Measurements from ENCODE around the gene NGEF. TPM values are rescaled to one million over a fixed set of nuclear protein-coding genes. Genes with fewer than 3 reads are reported as not detected.
"Not testable (repeated sequence)": the region's sequence is repeated elsewhere in the genome, so short reads cannot be mapped to it uniquely, and the experiment has no call there.

The NGEF gene
- total and polyA plus RNA-seq, 8 donors: 2.6 to 30.9 (median 5.9) TPM

DNA sequence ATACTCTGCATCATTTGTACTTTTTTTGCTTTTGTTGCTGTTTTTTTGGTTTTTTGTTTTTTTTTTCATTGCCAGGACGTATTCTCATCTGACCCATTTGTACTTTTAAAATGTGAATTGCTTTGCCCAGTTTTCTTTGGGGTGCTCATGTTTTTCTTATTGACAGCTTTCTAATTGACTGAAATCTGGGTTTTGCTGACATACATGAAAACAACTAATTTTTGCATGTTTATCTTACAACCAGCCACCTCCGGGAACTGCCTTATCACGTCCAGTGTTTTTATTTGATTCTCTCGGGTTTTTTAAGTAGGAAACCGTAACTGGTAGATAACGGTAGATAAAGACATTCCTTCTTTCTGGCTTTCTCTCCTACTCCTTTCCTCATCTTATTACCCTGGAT, 104.4 kb downstream of the NGEF start:
- 31 to 52% (median 37%) methylated on average over 6 of the region's 6 CpGs for WGBS, 5 donors
- peaks cover 0 to 12% (median 0%) of the 10 kb centered on the region in 3 donors for H3K27me3 ChIP-seq
- TF ChIP-seq POLR2AphosphoS5 (IDR thresholded peaks at IDR 0.05): no peak
- TF ChIP-seq, protein P1, sequence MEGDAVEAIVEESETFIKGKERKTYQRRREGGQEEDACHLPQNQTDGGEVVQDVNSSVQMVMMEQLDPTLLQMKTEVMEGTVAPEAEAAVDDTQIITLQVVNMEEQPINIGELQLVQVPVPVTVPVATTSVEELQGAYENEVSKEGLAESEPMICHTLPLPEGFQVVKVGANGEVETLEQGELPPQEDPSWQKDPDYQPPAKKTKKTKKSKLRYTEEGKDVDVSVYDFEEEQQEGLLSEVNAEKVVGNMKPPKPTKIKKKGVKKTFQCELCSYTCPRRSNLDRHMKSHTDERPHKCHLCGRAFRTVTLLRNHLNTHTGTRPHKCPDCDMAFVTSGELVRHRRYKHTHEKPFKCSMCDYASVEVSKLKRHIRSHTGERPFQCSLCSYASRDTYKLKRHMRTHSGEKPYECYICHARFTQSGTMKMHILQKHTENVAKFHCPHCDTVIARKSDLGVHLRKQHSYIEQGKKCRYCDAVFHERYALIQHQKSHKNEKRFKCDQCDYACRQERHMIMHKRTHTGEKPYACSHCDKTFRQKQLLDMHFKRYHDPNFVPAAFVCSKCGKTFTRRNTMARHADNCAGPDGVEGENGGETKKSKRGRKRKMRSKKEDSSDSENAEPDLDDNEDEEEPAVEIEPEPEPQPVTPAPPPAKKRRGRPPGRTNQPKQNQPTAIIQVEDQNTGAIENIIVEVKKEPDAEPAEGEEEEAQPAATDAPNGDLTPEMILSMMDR (IDR thresholded peaks at IDR 0.05): no peak
- TF ChIP-seq EP300 (IDR thresholded peaks at IDR 0.05): no peak
- TF ChIP-seq POLR2A (IDR thresholded peaks at IDR 0.05): no peak
- H3K36me3 ChIP-seq: no peaks in the 10 kb centered on the region
- H3K4me3 ChIP-seq: no peak overlapping the region
- intact Hi-C loops (cut with DNase I; ENCODE audit: low total_unique reads): no loop called here
- DNase-seq: no peak
- H3K27ac ChIP-seq: no peak overlapping the region
- H3K9me3 ChIP-seq: peaks cover 0 to 20% (median 10%) of the 10 kb centered on the region in 4 donors
- H3K4me1 ChIP-seq: no peaks in the 10 kb centered on the region

DNA sequence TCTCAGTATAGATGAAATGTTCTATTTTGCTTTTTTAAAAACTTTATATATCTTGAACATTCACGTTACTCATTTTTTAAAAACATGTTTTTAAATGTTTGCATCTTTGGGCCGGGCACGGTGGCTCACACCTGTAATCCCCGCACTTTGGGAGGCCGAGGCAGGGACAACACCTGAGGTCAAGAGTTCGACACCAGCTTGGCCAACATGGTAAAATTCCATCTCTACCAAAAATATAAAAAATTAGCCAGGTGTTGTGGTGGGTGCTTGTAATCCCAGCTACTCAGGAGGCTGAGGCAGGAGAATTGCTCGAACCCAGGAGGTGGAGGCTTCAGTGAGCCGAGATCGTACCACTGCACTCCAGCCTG, 105.4 kb downstream of the NGEF start:
- 93 to 97% (median 95%) methylated on average over 9 of the region's 9 CpGs for WGBS, 5 donors

DNA sequence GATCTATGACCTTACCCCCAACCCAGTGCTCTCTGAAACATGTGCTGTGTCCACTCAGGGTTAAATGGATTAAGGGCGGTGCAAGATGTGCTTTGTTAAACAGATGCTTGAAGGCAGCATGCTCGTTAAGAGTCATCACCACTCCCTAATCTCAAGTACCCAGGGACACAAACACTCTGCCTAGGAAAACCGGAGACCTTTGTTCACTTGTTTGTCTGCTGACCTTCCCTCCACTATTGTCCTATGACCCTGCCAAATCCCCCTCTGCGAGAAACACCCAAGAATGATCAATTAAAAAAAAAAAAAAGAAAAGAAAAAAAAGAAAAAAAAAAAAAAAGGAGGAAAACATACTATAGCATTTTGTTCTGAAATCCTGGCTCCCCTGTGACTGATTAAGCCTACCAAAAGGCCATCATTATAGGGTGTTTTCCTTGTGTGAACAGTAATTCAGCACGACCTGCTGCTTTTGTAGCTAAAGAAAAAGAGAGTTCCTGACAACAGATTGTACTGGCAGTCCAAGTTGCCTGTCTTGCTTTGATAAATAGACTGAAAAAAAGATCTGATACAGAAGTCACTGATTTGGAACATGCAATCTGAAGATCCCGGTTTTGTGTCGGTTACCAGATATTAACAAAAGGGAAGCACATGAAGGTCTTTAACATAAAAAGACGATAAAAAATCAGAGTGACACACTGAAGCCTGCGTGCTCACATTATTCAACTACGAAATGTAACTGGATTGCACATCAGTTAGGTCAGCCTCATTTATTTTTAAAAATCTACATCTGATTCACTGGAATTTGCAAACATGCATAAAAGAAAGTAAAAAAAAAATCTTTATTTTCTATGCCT, 106.0 kb downstream of the NGEF start:
- H3K4me1 ChIP-seq; H3K36me3 ChIP-seq; H3K27ac ChIP-seq; intact Hi-C loops (cut with DNase I; ENCODE audit: low total_unique reads); H3K4me3 ChIP-seq; DNase-seq: not testable (repeated sequence)
- 68 to 75% (median 71%) methylated on average over 6 to 9 of the region's 10 CpGs for WGBS, 5 donors
- peaks cover 0 to 17% (median 0%) of the 10 kb centered on the region in 3 donors for H3K27me3 ChIP-seq
- peaks cover 0 to 15% (median 8%) of the 10 kb centered on the region in 4 donors for H3K9me3 ChIP-seq

More for the DNA sequence above, 105.4 kb downstream of the NGEF start:
- peaks cover 0 to 20% (median 10%) of the 10 kb centered on the region in 4 donors for H3K9me3 ChIP-seq
- peak in 1 of 2 donors; percentile 17 for DNase-seq
- peaks cover 0 to 12% (median 0%) of the 10 kb centered on the region in 3 donors for H3K27me3 ChIP-seq
- H3K27ac ChIP-seq; H3K36me3 ChIP-seq; intact Hi-C loops (cut with DNase I; ENCODE audit: low total_unique reads); H3K4me1 ChIP-seq; H3K4me3 ChIP-seq: not testable (repeated sequence)

DNA sequence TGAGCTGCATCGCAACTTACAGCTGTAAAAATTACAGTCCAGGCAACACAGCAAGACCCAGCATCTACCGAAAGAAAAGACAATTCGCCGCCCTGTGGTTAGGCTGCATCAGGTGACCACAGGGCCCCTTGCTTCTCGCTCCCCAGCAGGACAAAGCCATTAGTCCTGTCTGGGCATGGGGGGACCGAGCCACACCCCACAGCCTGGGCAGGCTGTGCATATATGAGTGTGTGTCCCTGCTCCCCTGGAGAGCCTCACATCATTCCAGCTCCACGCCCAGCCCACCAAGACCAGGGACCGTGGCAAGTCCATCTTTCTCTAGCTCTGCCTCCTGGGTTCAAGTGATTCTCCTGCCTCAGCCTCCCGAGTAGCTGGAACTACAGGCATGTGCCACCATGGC, 109.1 kb downstream of the NGEF start:
- H3K4me1 ChIP-seq: no peaks in the 10 kb centered on the region
- TF ChIP-seq POLR2A (IDR thresholded peaks at IDR 0.05) (no peak), POLR2AphosphoS5 (IDR thresholded peaks at IDR 0.05) (no peak), EP300 (IDR thresholded peaks at IDR 0.05) (no peak)
- TF ChIP-seq, protein P1 (IDR thresholded peaks at IDR 0.05): no peak
- H3K9me3 ChIP-seq: no peaks in the 10 kb centered on the region
- peaks cover 0 to 14% (median 0%) of the 10 kb centered on the region in 3 donors for H3K27me3 ChIP-seq
- H3K36me3 ChIP-seq: no peaks in the 10 kb centered on the region
- DNase-seq: peak in 1 of 2 donors; percentile 8
- H3K4me3 ChIP-seq: no peak overlapping the region
- WGBS, 5 donors: 78 to 97% (median 83%) methylated on average over 8 to 9 of the region's 9 CpGs
- no peak overlapping the region for H3K27ac ChIP-seq
- intact Hi-C loops (cut with DNase I; ENCODE audit: low total_unique reads): no loop called here

DNA sequence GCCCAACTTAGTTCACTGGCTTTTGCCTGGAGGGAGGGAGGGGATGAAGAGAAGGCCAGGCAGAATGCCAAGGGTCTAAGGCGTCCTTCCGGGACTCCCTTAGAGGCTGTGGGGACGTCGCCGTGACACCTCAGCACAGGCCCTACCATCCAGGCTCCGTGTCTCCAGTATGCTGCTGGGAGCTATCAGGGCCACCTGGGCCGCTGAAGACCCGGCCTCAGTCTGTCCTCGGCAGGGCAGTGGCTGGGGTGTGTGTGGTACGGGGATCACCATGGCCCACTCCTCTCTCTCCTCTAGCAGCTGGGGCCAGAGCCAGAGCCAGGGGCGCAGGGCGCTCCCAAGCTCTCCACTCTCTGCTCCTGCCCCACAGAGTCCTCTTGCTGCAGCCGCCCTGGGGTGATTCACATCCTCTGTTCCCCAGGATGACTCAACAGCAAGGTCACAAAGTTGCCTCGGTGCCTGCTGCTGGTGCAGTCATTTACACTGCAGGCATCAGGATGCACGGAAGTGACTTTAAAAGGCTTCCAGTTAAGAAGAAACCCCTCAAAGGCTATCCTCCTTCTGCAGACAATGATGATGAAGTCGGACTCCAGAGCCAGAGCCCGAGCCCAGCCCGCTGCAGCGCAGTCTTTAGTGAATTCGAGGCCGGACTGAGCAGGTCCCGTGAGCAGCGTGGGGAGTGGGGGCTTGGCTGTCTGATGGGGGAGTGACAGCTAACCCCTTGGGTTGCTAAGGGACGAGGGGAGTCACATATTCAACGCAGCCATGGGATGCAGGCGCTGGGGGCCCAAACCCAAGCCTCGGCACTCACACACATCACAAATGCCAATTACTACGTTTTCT, 111.1 kb downstream of the NGEF start:
- no peaks in the 10 kb centered on the region for H3K9me3 ChIP-seq
- 78 to 85% (median 82%) methylated on average over 17 to 28 of the region's 28 CpGs for WGBS, 5 donors
- no peak for TF ChIP-seq EP300 (IDR thresholded peaks at IDR 0.05)
- TF ChIP-seq POLR2A (IDR thresholded peaks at IDR 0.05): no peak
- no peak for TF ChIP-seq POLR2AphosphoS5 (IDR thresholded peaks at IDR 0.05)
- TF ChIP-seq, protein P1 (IDR thresholded peaks at IDR 0.05): no peak
- no peak overlapping the region for H3K4me3 ChIP-seq
- peak in 1 of 2 donors; percentile 29 for DNase-seq
- intact Hi-C loops (cut with DNase I; ENCODE audit: low total_unique reads): no loop called here
- no peaks in the 10 kb centered on the region for H3K36me3 ChIP-seq
- H3K4me1 ChIP-seq: no peaks in the 10 kb centered on the region
- H3K27ac ChIP-seq: no peak overlapping the region
- peaks cover 0 to 14% (median 0%) of the 10 kb centered on the region in 3 donors for H3K27me3 ChIP-seq
